ENCODE data around the gene BRMS1L. TPM values are rescaled to one million over a fixed set of nuclear protein-coding genes. Genes with fewer than 3 reads are reported as not detected.

BRMS1L gene
- total RNA-seq, 1 donor from 2014 or later = 14.3 TPM

DNA sequence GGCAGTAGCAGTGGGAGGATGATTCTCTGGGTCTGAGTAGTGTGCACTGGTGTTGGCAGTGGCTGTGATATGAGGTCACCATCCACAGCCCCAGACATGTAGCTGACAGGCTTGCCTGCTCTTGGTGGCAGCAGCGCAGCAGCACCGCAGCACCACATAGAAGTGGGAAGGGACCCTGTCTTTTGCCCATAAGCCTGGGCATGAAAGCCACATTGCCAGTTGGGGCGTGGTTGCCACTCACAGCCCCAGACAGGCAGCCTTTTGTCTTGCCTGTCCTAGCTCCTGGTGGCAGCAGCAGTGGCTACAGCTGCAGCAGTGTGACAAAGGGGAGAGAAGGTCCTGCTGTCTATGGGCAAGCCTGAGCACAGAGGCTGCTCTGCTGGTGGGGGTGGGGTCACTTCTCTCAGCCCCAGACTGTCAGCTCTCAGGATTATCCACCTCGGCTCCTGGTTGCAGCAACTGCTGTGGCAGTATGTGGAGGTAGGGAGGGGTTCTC is 71.5 kb downstream of the BRMS1L start:
- H3K4me3 Mint-ChIP-seq = no peak overlapping the region
- H2AFZ ChIP-seq (replicated peaks) = peak overlapping the region; percentile 92
- no peaks in the 10 kb centered on the region for H3K79me2 ChIP-seq (ENCODE audit: low read depth)
- H3K36me3 Mint-ChIP-seq = no peaks in the 10 kb centered on the region
- no peak for TF ChIP-seq EZH2phosphoT487 (IDR thresholded peaks at IDR 0.05)
- TF ChIP-seq, protein P1, sequence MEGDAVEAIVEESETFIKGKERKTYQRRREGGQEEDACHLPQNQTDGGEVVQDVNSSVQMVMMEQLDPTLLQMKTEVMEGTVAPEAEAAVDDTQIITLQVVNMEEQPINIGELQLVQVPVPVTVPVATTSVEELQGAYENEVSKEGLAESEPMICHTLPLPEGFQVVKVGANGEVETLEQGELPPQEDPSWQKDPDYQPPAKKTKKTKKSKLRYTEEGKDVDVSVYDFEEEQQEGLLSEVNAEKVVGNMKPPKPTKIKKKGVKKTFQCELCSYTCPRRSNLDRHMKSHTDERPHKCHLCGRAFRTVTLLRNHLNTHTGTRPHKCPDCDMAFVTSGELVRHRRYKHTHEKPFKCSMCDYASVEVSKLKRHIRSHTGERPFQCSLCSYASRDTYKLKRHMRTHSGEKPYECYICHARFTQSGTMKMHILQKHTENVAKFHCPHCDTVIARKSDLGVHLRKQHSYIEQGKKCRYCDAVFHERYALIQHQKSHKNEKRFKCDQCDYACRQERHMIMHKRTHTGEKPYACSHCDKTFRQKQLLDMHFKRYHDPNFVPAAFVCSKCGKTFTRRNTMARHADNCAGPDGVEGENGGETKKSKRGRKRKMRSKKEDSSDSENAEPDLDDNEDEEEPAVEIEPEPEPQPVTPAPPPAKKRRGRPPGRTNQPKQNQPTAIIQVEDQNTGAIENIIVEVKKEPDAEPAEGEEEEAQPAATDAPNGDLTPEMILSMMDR (IDR thresholded peaks at IDR 0.05) = no peak
- no peak for TF ChIP-seq EZH2 (IDR thresholded peaks at IDR 0.05)
- peak overlapping the region; percentile 68 for H3K4me2 ChIP-seq
- no peaks in the 10 kb centered on the region for H3K27me3 ChIP-seq
- no peaks in the 10 kb centered on the region for H3K27me3 Mint-ChIP-seq (ENCODE audit: insufficient read depth, low read depth)
- H3K9me3 Mint-ChIP-seq = peaks cover 13% of the 10 kb centered on the region
- DNase-seq (ENCODE audit: low spot score) = peak; percentile 81
- H3K4me3 ChIP-seq = peak overlapping the region; percentile 8
- no peak overlapping the region for H3K9ac ChIP-seq
- H3K9me3 ChIP-seq (ENCODE audit: low read depth) = no peaks in the 10 kb centered on the region
- H3K27ac ChIP-seq = no peak overlapping the region
- peaks cover 11% of the 10 kb centered on the region for H3K4me1 Mint-ChIP-seq
- H3K27ac Mint-ChIP-seq = peak overlapping the region; percentile 15
- H3K4me1 ChIP-seq = peaks cover 17% of the 10 kb centered on the region
- peaks cover 5% of the 10 kb centered on the region for H3K36me3 ChIP-seq
- H3F3A ChIP-seq (ENCODE audit: low read depth) = peaks cover 18% of the 10 kb centered on the region
- no peaks in the 10 kb centered on the region for H4K20me1 ChIP-seq (ENCODE audit: low read depth)

GRCh38 chr14:35898217-35898775 is 72.2 kb downstream of the BRMS1L start:
- no peak overlapping the region for H3K9ac ChIP-seq
- peaks cover 18% of the 10 kb centered on the region for H3F3A ChIP-seq (ENCODE audit: low read depth)
- H3K36me3 ChIP-seq = peaks cover 5% of the 10 kb centered on the region
- peak overlapping the region; percentile 68 for H3K4me2 ChIP-seq
- Mint-ChIP-seq H3K27ac (peak overlapping the region; percentile 15), H3K9me3 (peaks cover 13% of the 10 kb centered on the region), H3K4me3 (no peak overlapping the region), H3K4me1 (peaks cover 11% of the 10 kb centered on the region), H3K27me3 (ENCODE audit: insufficient read depth, low read depth) (no peaks in the 10 kb centered on the region), H3K36me3 (no peaks in the 10 kb centered on the region)
- TF ChIP-seq EZH2phosphoT487 (IDR thresholded peaks at IDR 0.05) = no peak
- TF ChIP-seq, protein P1 (IDR thresholded peaks at IDR 0.05) = peak; percentile 17
- H3K4me1 ChIP-seq = peaks cover 17% of the 10 kb centered on the region
- peak; percentile 28 for DNase-seq (ENCODE audit: low spot score)
- H3K9me3 ChIP-seq (ENCODE audit: low read depth) = no peaks in the 10 kb centered on the region
- peak overlapping the region; percentile 8 for H3K4me3 ChIP-seq
- peak overlapping the region; percentile 10 for H3K27ac ChIP-seq
- H3K27me3 ChIP-seq = no peaks in the 10 kb centered on the region
- H4K20me1 ChIP-seq (ENCODE audit: low read depth) = no peaks in the 10 kb centered on the region
- peak overlapping the region; percentile 92 for H2AFZ ChIP-seq (replicated peaks)
- H3K79me2 ChIP-seq (ENCODE audit: low read depth) = no peaks in the 10 kb centered on the region

GRCh38 chr14:35900741-35901140 is 74.6 kb downstream of the BRMS1L start:
- H3K36me3 Mint-ChIP-seq = no peaks in the 10 kb centered on the region
- H3K27me3 ChIP-seq = no peaks in the 10 kb centered on the region
- no peak overlapping the region for H3K27ac Mint-ChIP-seq

DNA sequence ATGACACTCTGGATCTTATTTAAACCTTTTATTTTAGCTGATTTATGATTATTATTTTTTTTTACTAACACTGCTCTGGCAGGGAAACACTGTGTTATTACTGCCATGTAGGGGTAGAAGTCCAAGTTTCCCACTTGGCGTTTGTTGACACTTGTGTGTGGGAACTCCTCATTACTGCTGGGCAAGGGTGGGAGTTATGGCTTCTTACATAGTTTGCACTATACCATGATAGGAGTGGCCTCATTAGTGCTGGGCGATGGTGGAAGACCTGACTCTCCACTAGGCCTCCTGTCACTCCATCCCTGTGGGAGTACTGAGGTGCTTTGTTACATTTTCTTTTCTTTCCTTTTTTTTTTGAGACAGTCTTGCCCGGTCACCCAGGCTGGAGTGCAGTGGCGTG is 83.5 kb downstream of the BRMS1L start:
- no peaks in the 10 kb centered on the region for H4K20me1 ChIP-seq (ENCODE audit: low read depth)
- DNase-seq (ENCODE audit: low spot score) = no peak
- no peaks in the 10 kb centered on the region for H3F3A ChIP-seq (ENCODE audit: low read depth)
- no peak overlapping the region for H2AFZ ChIP-seq (replicated peaks)
- no peak overlapping the region for H3K27ac Mint-ChIP-seq
- no peaks in the 10 kb centered on the region for H3K4me1 ChIP-seq
- H3K4me3 Mint-ChIP-seq = no peak overlapping the region
- H3K79me2 ChIP-seq (ENCODE audit: low read depth) = no peaks in the 10 kb centered on the region
- no peaks in the 10 kb centered on the region for H3K36me3 ChIP-seq
- H3K4me2 ChIP-seq = no peak overlapping the region
- no peaks in the 10 kb centered on the region for H3K9me3 ChIP-seq (ENCODE audit: low read depth)
- no peak for TF ChIP-seq EZH2phosphoT487 (IDR thresholded peaks at IDR 0.05)
- no peak for TF ChIP-seq EZH2 (IDR thresholded peaks at IDR 0.05)
- TF ChIP-seq, protein P1 (IDR thresholded peaks at IDR 0.05) = no peak
- no peaks in the 10 kb centered on the region for H3K4me1 Mint-ChIP-seq
- H3K9ac ChIP-seq = no peak overlapping the region
- peaks cover 3% of the 10 kb centered on the region for H3K27me3 Mint-ChIP-seq (ENCODE audit: insufficient read depth, low read depth)
- H3K27me3 ChIP-seq = no peaks in the 10 kb centered on the region
- no peak overlapping the region for H3K4me3 ChIP-seq
- H3K36me3 Mint-ChIP-seq = no peaks in the 10 kb centered on the region
- H3K9me3 Mint-ChIP-seq = no peaks in the 10 kb centered on the region
- no peak overlapping the region for H3K27ac ChIP-seq

More at GRCh38 chr14:35900741-35901140, 74.6 kb downstream of the BRMS1L start:
- H3K4me1 ChIP-seq = peaks cover 17% of the 10 kb centered on the region
- no peak for TF ChIP-seq EZH2phosphoT487 (IDR thresholded peaks at IDR 0.05)
- TF ChIP-seq EZH2 (IDR thresholded peaks at IDR 0.05) = no peak
- no peak overlapping the region for H3K4me2 ChIP-seq
- Mint-ChIP-seq H3K27me3 (ENCODE audit: insufficient read depth, low read depth) (no peaks in the 10 kb centered on the region), H3K9me3 (peaks cover 4% of the 10 kb centered on the region), H3K4me1 (peaks cover 11% of the 10 kb centered on the region), H3K4me3 (no peak overlapping the region)
- no peak overlapping the region for H3K4me3 ChIP-seq
- H3K79me2 ChIP-seq (ENCODE audit: low read depth) = no peaks in the 10 kb centered on the region
- no peaks in the 10 kb centered on the region for H3K36me3 ChIP-seq
- H3K27ac ChIP-seq = no peak overlapping the region
- H3F3A ChIP-seq (ENCODE audit: low read depth) = peaks cover 18% of the 10 kb centered on the region
- no peaks in the 10 kb centered on the region for H4K20me1 ChIP-seq (ENCODE audit: low read depth)
- H3K9me3 ChIP-seq (ENCODE audit: low read depth) = no peaks in the 10 kb centered on the region
- H2AFZ ChIP-seq (replicated peaks) = no peak overlapping the region
- no peak overlapping the region for H3K9ac ChIP-seq
- no peak for DNase-seq (ENCODE audit: low spot score)

Data from neural progenitor cell (in vitro differentiated cells).